ENCODE results near the gene SLC30A5. TPM values are rescaled to one million over a fixed set of nuclear protein-coding genes. Genes with fewer than 3 reads are reported as not detected.

Gene SLC30A5
- total RNA-seq, 4 donors from 2014 or later = 22.0 to 43.9 (median 40.0) TPM

DNA sequence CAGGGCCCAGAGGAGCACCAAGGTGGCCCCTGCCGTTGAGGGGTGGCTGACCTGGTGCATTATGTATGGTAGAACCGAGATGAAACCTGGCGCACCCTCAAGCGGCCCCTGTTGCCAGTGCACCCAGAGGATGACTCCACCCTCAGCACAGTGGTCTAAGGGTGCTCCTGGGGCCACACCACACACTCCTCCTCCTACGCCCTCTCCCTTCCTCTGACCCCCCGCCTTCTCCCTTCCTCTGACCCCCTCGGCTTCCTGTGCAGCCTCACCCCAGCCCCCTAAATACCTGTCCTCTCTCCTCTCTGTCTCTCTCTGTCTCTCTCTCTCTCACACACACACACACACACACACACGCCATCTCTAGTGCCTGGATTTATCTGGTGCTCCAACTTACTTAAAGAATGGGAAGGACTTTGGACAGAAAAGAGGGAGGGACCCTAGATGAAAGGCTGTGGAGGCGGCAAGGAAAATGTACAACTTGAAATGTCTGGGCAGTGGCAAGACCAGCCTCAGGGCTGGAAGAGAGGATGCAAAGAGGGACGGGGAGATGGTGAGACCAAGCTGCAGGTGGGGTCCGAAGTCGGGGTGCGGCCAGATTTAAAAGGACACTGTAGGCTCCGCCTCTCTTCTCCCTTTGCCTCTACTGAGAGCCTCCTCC, 18.2 kb upstream of the SLC30A5 start:
- Histone ChIP-seq H3K27me3 (no peaks in the 10 kb centered on the region), H3K36me3 (no peaks in the 10 kb centered on the region), H3K4me3 (no peak overlapping the region), H3K27ac (no peak overlapping the region), H3K9me3 (no peaks in the 10 kb centered on the region), H3K4me1 (no peaks in the 10 kb centered on the region)
- no peak for DNase-seq (ENCODE audit: low spot score in 2 of 2)
- TF ChIP-seq CTCF (IDR thresholded peaks at IDR 0.05) (no peak), POLR2A (IDR thresholded peaks at IDR 0.05) (no peak), POLR2AphosphoS5 (IDR thresholded peaks at IDR 0.05) (no peak), EP300 (IDR thresholded peaks at IDR 0.05) (no peak)
- 77% methylated on average over 14 of the region's 14 CpGs for WGBS

- H3K9me3 ChIP-seq = no peaks in the 10 kb centered on the region
- H3K27me3 ChIP-seq = no peaks in the 10 kb centered on the region
- no peak for DNase-seq (ENCODE audit: low spot score in 2 of 2)
- TF ChIP-seq CTCF (IDR thresholded peaks at IDR 0.05) = no peak
- TF ChIP-seq EP300 (IDR thresholded peaks at IDR 0.05) = no peak
- TF ChIP-seq POLR2AphosphoS5 (IDR thresholded peaks at IDR 0.05) = no peak
- no peak for TF ChIP-seq POLR2A (IDR thresholded peaks at IDR 0.05)
- no peaks in the 10 kb centered on the region for H3K4me1 ChIP-seq
- H3K27ac ChIP-seq = no peak overlapping the region
- H3K4me3 ChIP-seq = no peak overlapping the region
- WGBS = 70% methylated on average over 2 of the region's 2 CpGs
- no peaks in the 10 kb centered on the region for H3K36me3 ChIP-seq
These were observed 14.8 kb upstream of the SLC30A5 start for GRCh38 chr5:69078921-69079540.

DNA sequence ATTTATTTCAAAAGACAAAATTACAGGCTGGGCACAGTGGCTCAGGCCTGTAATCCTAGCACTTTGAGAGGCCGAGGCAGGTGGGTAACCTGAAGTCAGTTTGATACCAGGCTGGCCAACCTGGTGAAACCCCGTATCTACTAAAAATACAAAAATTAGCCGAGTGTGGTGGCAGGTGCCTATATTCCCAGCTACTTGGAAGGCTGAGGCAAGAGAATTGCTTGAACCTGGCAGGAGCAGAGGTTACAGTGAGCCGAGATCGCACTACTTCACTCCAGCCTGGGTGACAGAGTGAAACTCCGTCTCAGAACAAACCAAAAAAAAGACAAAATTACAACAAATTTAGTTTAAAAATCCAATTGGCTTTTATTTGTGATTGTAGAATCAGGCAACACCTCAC, 14.3 kb upstream of the SLC30A5 start:
- no peaks in the 10 kb centered on the region for H3K27me3 ChIP-seq
- TF ChIP-seq CTCF (IDR thresholded peaks at IDR 0.05) = no peak
- TF ChIP-seq EP300 (IDR thresholded peaks at IDR 0.05) = no peak
- TF ChIP-seq POLR2A (IDR thresholded peaks at IDR 0.05) = no peak
- no peak for TF ChIP-seq POLR2AphosphoS5 (IDR thresholded peaks at IDR 0.05)
- H3K36me3 ChIP-seq = no peaks in the 10 kb centered on the region
- no peak for DNase-seq (ENCODE audit: low spot score in 2 of 2)
- H3K9me3 ChIP-seq = no peaks in the 10 kb centered on the region
- no peak overlapping the region for H3K4me3 ChIP-seq
- no peaks in the 10 kb centered on the region for H3K4me1 ChIP-seq
- no peak overlapping the region for H3K27ac ChIP-seq
- 95% methylated on average over 6 of the region's 6 CpGs for WGBS

DNA sequence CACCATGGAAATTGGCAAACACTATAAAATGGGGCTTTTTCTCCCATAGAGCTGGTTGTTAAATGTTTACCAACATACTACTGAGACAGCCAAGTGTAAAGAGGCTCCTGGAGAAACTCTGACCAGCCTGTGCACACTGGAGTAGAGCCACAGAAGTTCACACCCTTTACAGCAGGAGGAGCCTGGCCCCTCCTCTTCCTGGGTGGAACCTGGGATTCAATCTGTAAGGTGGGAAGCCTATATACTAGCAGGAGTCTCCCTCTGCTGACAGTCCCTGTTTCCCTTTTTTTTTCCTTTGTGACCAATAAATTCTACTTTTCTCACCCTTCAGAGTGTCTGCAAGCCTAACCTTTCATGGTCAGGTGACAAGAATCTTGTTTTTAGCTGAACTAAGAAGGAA, 10.4 kb upstream of the SLC30A5 start:
- no peaks in the 10 kb centered on the region for H3K27me3 ChIP-seq
- no peaks in the 10 kb centered on the region for H3K9me3 ChIP-seq
- H3K4me1 ChIP-seq = no peaks in the 10 kb centered on the region
- no peaks in the 10 kb centered on the region for H3K36me3 ChIP-seq
- no peak overlapping the region for H3K4me3 ChIP-seq
- no peak for DNase-seq (ENCODE audit: low spot score in 2 of 2)
- H3K27ac ChIP-seq = no peak overlapping the region
- TF ChIP-seq CTCF (IDR thresholded peaks at IDR 0.05) = no peak
- no peak for TF ChIP-seq POLR2A (IDR thresholded peaks at IDR 0.05)
- no peak for TF ChIP-seq EP300 (IDR thresholded peaks at IDR 0.05)
- no peak for TF ChIP-seq POLR2AphosphoS5 (IDR thresholded peaks at IDR 0.05)

- Histone ChIP-seq H3K27me3 (no peaks in the 10 kb centered on the region), H3K4me3 (no peak overlapping the region), H3K9me3 (no peaks in the 10 kb centered on the region), H3K27ac (no peak overlapping the region), H3K4me1 (no peaks in the 10 kb centered on the region), H3K36me3 (no peaks in the 10 kb centered on the region)
- WGBS = 43% methylated on average over 3 of the region's 3 CpGs
- no peak for TF ChIP-seq CTCF (IDR thresholded peaks at IDR 0.05)
- TF ChIP-seq POLR2AphosphoS5 (IDR thresholded peaks at IDR 0.05) = no peak
- TF ChIP-seq EP300 (IDR thresholded peaks at IDR 0.05) = no peak
- TF ChIP-seq POLR2A (IDR thresholded peaks at IDR 0.05) = no peak
- DNase-seq (ENCODE audit: low spot score in 2 of 2) = no peak
These were observed 9.6 kb upstream of the SLC30A5 start for GRCh38 chr5:69084195-69084594.

All from suprapubic skin (tissue), 4 donors.